ENCODE results near the gene PMCH. TPM values are rescaled to one million over a fixed set of nuclear protein-coding genes. Genes with fewer than 3 reads are reported as not detected.

PMCH gene
- total RNA-seq, 1 experiment from 2014 or later: not detected

DNA sequence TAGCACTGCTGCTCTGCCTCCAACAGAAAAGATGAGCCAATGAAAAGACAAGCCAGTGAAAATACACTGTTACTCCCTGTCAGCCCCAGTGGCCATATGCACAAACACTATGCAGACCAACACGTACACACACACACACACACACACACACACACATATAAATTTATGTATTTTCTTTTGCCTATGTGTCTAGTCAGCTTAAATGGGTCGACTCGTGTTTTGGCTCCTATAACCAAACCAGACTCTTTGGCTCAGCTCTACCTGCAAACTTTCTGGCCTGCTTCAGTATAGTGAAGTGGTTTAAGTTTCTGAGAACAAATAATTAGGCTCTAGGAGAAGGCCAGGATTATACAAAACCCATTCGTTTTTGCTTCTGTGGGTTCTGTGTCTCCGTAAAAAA is 30.3 kb upstream of the PMCH start:
- Mint-ChIP-seq H3K36me3 (ENCODE audit: insufficient read depth, unreplicated experiment) (no peaks in the 10 kb centered on the region), H3K4me3 (ENCODE audit: low read depth, unreplicated experiment) (no peak overlapping the region), H3K27ac (ENCODE audit: unreplicated experiment) (no peak overlapping the region), H3K27me3 (ENCODE audit: unreplicated experiment) (no peaks in the 10 kb centered on the region), H3K9me3 (ENCODE audit: low read depth, unreplicated experiment) (peaks cover 3% of the 10 kb centered on the region), H3K4me1 (ENCODE audit: low read depth, unreplicated experiment) (no peaks in the 10 kb centered on the region)
- TF ChIP-seq, protein P1, sequence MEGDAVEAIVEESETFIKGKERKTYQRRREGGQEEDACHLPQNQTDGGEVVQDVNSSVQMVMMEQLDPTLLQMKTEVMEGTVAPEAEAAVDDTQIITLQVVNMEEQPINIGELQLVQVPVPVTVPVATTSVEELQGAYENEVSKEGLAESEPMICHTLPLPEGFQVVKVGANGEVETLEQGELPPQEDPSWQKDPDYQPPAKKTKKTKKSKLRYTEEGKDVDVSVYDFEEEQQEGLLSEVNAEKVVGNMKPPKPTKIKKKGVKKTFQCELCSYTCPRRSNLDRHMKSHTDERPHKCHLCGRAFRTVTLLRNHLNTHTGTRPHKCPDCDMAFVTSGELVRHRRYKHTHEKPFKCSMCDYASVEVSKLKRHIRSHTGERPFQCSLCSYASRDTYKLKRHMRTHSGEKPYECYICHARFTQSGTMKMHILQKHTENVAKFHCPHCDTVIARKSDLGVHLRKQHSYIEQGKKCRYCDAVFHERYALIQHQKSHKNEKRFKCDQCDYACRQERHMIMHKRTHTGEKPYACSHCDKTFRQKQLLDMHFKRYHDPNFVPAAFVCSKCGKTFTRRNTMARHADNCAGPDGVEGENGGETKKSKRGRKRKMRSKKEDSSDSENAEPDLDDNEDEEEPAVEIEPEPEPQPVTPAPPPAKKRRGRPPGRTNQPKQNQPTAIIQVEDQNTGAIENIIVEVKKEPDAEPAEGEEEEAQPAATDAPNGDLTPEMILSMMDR (IDR thresholded peaks at IDR 0.05; ENCODE audit: unreplicated experiment): no peak
- no peak for DNase-seq
- no TSS peak for BruUV-seq (replicated peaks)
- intact Hi-C loops (cut with micrococcal nuclease; ENCODE audit: unreplicated experiment): no loop called here
- CTCF ChIA-PET: no interaction called here

- Mint-ChIP-seq H3K27ac (ENCODE audit: unreplicated experiment) (no peak overlapping the region), H3K27me3 (ENCODE audit: unreplicated experiment) (no peaks in the 10 kb centered on the region), H3K36me3 (ENCODE audit: insufficient read depth, unreplicated experiment) (no peaks in the 10 kb centered on the region), H3K9me3 (ENCODE audit: low read depth, unreplicated experiment) (peaks cover 3% of the 10 kb centered on the region), H3K4me3 (ENCODE audit: low read depth, unreplicated experiment) (no peak overlapping the region), H3K4me1 (ENCODE audit: low read depth, unreplicated experiment) (no peaks in the 10 kb centered on the region)
- intact Hi-C loops (cut with micrococcal nuclease; ENCODE audit: unreplicated experiment): no loop called here
- DNase-seq: no peak
- TF ChIP-seq, protein P1 (IDR thresholded peaks at IDR 0.05; ENCODE audit: unreplicated experiment): no peak
- CTCF ChIA-PET: no interaction called here
- no TSS peak for BruUV-seq (replicated peaks)
Measured at GRCh38 chr12:102220736-102221135, 23.1 kb upstream of the PMCH start.

- Mint-ChIP-seq H3K4me1 (ENCODE audit: low read depth, unreplicated experiment) (no peaks in the 10 kb centered on the region), H3K27ac (ENCODE audit: unreplicated experiment) (no peak overlapping the region), H3K4me3 (ENCODE audit: low read depth, unreplicated experiment) (no peak overlapping the region), H3K36me3 (ENCODE audit: insufficient read depth, unreplicated experiment) (no peaks in the 10 kb centered on the region), H3K27me3 (ENCODE audit: unreplicated experiment) (no peaks in the 10 kb centered on the region), H3K9me3 (ENCODE audit: low read depth, unreplicated experiment) (no peaks in the 10 kb centered on the region)
- CTCF ChIA-PET: no interaction called here
- no TSS peak for BruUV-seq (replicated peaks)
- intact Hi-C loops (cut with micrococcal nuclease; ENCODE audit: unreplicated experiment): no loop called here
- TF ChIP-seq, protein P1 (IDR thresholded peaks at IDR 0.05; ENCODE audit: unreplicated experiment): no peak
- DNase-seq: no peak
Measured at GRCh38 chr12:102215992-102216691, 18.5 kb upstream of the PMCH start.

DNA sequence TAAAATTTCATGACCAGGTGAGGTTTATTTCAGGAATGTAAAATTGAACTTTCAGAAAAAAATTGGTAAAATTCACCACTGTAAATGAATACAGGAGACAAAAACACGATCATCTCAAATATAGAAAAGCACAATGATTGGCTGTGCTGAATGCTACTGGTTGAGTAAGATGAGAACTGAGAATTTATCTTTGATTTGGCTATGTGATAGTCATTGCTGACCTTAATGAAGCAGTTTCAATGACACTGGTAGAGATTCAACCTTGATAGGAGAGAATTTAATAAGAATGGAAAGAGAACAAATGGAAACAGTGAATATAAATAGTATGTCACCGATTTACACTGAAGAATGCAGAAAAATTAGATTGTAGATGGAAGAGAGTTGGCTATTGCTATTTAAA is 6.4 kb upstream of the PMCH start:
- Mint-ChIP-seq H3K4me3 (ENCODE audit: low read depth, unreplicated experiment) (no peak overlapping the region), H3K9me3 (ENCODE audit: low read depth, unreplicated experiment) (peaks cover 19% of the 10 kb centered on the region), H3K36me3 (ENCODE audit: insufficient read depth, unreplicated experiment) (no peaks in the 10 kb centered on the region), H3K27me3 (ENCODE audit: unreplicated experiment) (no peaks in the 10 kb centered on the region), H3K4me1 (ENCODE audit: low read depth, unreplicated experiment) (no peaks in the 10 kb centered on the region), H3K27ac (ENCODE audit: unreplicated experiment) (no peak overlapping the region)
- TF ChIP-seq, protein P1 (IDR thresholded peaks at IDR 0.05; ENCODE audit: unreplicated experiment): no peak
- BruUV-seq (replicated peaks): no TSS peak
- CTCF ChIA-PET: no interaction called here
- DNase-seq: no peak
- intact Hi-C loops (cut with micrococcal nuclease; ENCODE audit: unreplicated experiment): no loop called here
